ENCODE data around the gene MELK. TPM values are rescaled to one million over a fixed set of nuclear protein-coding genes. Genes with fewer than 3 reads are reported as not detected.
"Not testable (repeated sequence)": the region's sequence is repeated elsewhere in the genome, so short reads cannot be mapped to it uniquely, and the experiment has no call there.

MELK gene
- total and polyA plus RNA-seq, 2 donors (not counting 3 experiments of a cell fraction or from before 2014, with no cell fraction given): 19.1 to 52.1 TPM

DNA sequence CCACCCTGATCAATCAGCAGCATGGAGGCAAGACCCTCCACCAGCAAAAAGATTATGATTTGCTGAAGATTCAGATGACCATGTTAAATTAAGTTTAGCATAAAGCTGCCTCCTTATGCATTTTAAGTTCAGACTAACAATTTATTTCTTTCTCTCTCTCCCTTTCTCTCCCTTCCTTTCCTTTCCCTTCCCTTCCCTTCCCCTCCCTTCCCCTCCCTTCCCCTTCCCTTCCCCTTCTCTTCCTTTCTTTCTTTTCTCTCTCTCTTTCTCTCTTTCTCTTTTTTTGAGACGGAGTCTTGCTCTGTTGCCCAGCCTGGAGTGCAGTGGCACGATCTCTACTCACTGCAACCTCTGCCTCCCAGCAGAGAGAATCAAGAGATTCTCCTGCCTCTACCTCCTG lies 1.4 kb upstream of the MELK start:
- Histone ChIP-seq H3K4me3 (replicated peaks in 1 of 3; ENCODE audit: insufficient read depth in 1 of 3, low read depth in 1 of 3, low read length in 3 of 3) (no peak overlapping the region), H2AFZ (ENCODE audit: low read depth, low read length) (no peak overlapping the region), H4K20me1 (replicated peaks; ENCODE audit: control insufficient read depth, extremely low read depth, insufficient read depth, low read length) (no peaks in the 10 kb centered on the region), H3K9me3 (replicated peaks; ENCODE audit: control insufficient read depth, insufficient read depth, low read length) (no peaks in the 10 kb centered on the region), H3K27me3 (ENCODE audit: control insufficient read depth in 2 of 2, insufficient read depth in 2 of 2, low read length in 2 of 2) (no peaks in the 10 kb centered on the region), H3K27ac (ENCODE audit: insufficient read depth, low read depth, low read length) (no peak overlapping the region), H3K36me3 (ENCODE audit: control insufficient read depth in 2 of 2, extremely low read depth in 1 of 2, insufficient read depth in 2 of 2, low read length in 2 of 2) (no peaks in the 10 kb centered on the region), H3K9ac (replicated peaks; ENCODE audit: extremely low read depth, insufficient read depth, low read length) (no peak overlapping the region), H3K9me1 (replicated peaks; ENCODE audit: control insufficient read depth, extremely low read depth, insufficient read depth, low read length) (no peaks in the 10 kb centered on the region), H3K4me1 (ENCODE audit: control insufficient read depth, extremely low read depth, insufficient read depth, low read length) (peaks cover 24% of the 10 kb centered on the region), H3K79me2 (ENCODE audit: control insufficient read depth, insufficient read depth, low read length) (peaks cover 36% of the 10 kb centered on the region), H3K4me2 (ENCODE audit: insufficient read depth, low read length) (no peak overlapping the region)
- ChIA-PET CTCF (no interaction called here), POLR2A (no interaction called here)
- intact Hi-C loops (cut with micrococcal nuclease) (loop anchor here (5.0 kb wide), 1 partner anchor 169 kb away; the partner anchor contains the start of gene RNF38), dilution Hi-C loops (cut with MboI; ENCODE audit: extremely low pct_ligation_motif_present, low sequenced_read_pairs) (no loop called here)
- FAIRE-seq (no peak), DNase-seq (ENCODE audit: low read depth, low spot score) (no peak)
- TF ChIP-seq, protein P1, sequence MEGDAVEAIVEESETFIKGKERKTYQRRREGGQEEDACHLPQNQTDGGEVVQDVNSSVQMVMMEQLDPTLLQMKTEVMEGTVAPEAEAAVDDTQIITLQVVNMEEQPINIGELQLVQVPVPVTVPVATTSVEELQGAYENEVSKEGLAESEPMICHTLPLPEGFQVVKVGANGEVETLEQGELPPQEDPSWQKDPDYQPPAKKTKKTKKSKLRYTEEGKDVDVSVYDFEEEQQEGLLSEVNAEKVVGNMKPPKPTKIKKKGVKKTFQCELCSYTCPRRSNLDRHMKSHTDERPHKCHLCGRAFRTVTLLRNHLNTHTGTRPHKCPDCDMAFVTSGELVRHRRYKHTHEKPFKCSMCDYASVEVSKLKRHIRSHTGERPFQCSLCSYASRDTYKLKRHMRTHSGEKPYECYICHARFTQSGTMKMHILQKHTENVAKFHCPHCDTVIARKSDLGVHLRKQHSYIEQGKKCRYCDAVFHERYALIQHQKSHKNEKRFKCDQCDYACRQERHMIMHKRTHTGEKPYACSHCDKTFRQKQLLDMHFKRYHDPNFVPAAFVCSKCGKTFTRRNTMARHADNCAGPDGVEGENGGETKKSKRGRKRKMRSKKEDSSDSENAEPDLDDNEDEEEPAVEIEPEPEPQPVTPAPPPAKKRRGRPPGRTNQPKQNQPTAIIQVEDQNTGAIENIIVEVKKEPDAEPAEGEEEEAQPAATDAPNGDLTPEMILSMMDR (IDR thresholded peaks at IDR 0.05; ENCODE audit: extremely low read depth in 1 of 2, insufficient read depth in 1 of 2, low read depth in 1 of 2, low read length in 2 of 2): no peak
- TF ChIP-seq POLR2AphosphoS5 (IDR thresholded peaks at IDR 0.05; ENCODE audit: insufficient read depth, low read depth, low read length) (no peak), JUN (IDR thresholded peaks at IDR 0.05; ENCODE audit: borderline replicate concordance, insufficient read depth, insufficient read length, low read depth) (no peak), FOS (IDR thresholded peaks at IDR 0.05; ENCODE audit: borderline replicate concordance, insufficient read depth, low read length) (no peak), POLR2A (IDR thresholded peaks at IDR 0.05; ENCODE audit: low read depth, low read length) (no peak), GATA2 (IDR thresholded peaks at IDR 0.05; ENCODE audit: insufficient read depth, insufficient read length, low read depth, low read length) (no peak), MYC (IDR thresholded peaks at IDR 0.05; ENCODE audit: low read depth, low read length) (no peak), EZH2 (IDR thresholded peaks at IDR 0.05; ENCODE audit: borderline replicate concordance, low read depth, low read length, severe bottlenecking) (no peak)
- TF ChIP-seq, protein P2, sequence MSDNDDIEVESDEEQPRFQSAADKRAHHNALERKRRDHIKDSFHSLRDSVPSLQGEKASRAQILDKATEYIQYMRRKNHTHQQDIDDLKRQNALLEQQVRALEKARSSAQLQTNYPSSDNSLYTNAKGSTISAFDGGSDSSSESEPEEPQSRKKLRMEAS (IDR thresholded peaks at IDR 0.05; ENCODE audit: insufficient read depth, insufficient read length): no peak
- no TSS peak for BruUV-seq (replicated peaks)

DNA sequence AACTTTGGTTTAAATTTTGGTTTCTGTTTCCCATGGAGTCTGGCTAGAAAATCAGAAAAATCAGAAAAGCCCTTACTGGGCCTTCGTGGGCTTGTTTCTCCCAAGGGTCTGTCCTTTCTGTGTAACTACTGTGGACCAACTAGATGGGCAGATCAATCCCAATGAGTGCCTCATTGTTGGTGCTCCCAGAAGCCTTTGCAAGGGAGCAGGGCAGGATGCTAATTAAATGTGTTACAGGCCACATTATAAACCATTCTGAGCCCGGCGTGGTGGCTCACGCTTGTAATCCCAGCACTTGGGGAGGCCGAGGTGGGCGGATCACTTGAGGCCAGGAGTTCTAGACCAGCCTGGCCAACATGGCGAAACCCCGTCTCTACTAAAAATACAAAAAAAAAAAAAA lies 1.4 kb downstream of the MELK start:
- Histone ChIP-seq H3K27ac (ENCODE audit: insufficient read depth, low read depth, low read length) (peak overlapping the region; percentile 48), H3K4me2 (ENCODE audit: insufficient read depth, low read length) (peak overlapping the region; percentile 90), H3K79me2 (ENCODE audit: control insufficient read depth, insufficient read depth, low read length) (peaks cover 62% of the 10 kb centered on the region), H2AFZ (ENCODE audit: low read depth, low read length) (peak overlapping the region; percentile 66), H3K4me1 (ENCODE audit: control insufficient read depth, extremely low read depth, insufficient read depth, low read length) (peaks cover 21% of the 10 kb centered on the region), H3K4me3 (replicated peaks in 1 of 3; ENCODE audit: insufficient read depth in 1 of 3, low read depth in 1 of 3, low read length in 3 of 3) (peak overlapping the region; percentile 87 to 93 (median 87)), H3K9ac (replicated peaks; ENCODE audit: extremely low read depth, insufficient read depth, low read length) (peak overlapping the region; percentile 70)
- FAIRE-seq; H3K9me1 ChIP-seq (replicated peaks; ENCODE audit: control insufficient read depth, extremely low read depth, insufficient read depth, low read length); BruUV-seq (replicated peaks); H3K27me3 ChIP-seq (ENCODE audit: control insufficient read depth in 2 of 2, insufficient read depth in 2 of 2, low read length in 2 of 2); H4K20me1 ChIP-seq (replicated peaks; ENCODE audit: control insufficient read depth, extremely low read depth, insufficient read depth, low read length); dilution Hi-C loops (cut with MboI; ENCODE audit: extremely low pct_ligation_motif_present, low sequenced_read_pairs); H3K36me3 ChIP-seq (ENCODE audit: control insufficient read depth in 2 of 2, extremely low read depth in 1 of 2, insufficient read depth in 2 of 2, low read length in 2 of 2); CTCF ChIA-PET; DNase-seq (ENCODE audit: low read depth, low spot score); H3K9me3 ChIP-seq (replicated peaks; ENCODE audit: control insufficient read depth, insufficient read depth, low read length); POLR2A ChIA-PET: not testable (repeated sequence)
- intact Hi-C loops (cut with micrococcal nuclease): loop anchor here (5.0 kb wide), 1 partner anchor 172 kb away; the partner anchor contains the start of gene RNF38

Data from endothelial cell of umbilical vein (primary cell).